Measurements from ENCODE around the gene OPCML.

OPCML gene

GRCh38 chr11:132520199-132520598, 1012.1 kb downstream of the OPCML start:
- no peak for FAIRE-seq

- FAIRE-seq, result no peak
Measured at GRCh38 chr11:132519241-132519815, 1013.0 kb downstream of the OPCML start.

GRCh38 chr11:132504501-132505041, 1027.7 kb downstream of the OPCML start:
- FAIRE-seq, result no peak

GRCh38 chr11:132501356-132501755, 1030.9 kb downstream of the OPCML start:
- no peak for FAIRE-seq

GRCh38 chr11:132499661-132500060, 1032.6 kb downstream of the OPCML start:
- FAIRE-seq, result no peak

- no peak for FAIRE-seq
Measured at GRCh38 chr11:132496341-132496740, 1036.0 kb downstream of the OPCML start.

- FAIRE-seq, result no peak
Measured at GRCh38 chr11:132493801-132494200, 1038.5 kb downstream of the OPCML start.

- no peak for FAIRE-seq
Measured at GRCh38 chr11:132490978-132491377, 1041.3 kb downstream of the OPCML start.

- no peak for FAIRE-seq
Measured at GRCh38 chr11:132486060-132486459, 1046.2 kb downstream of the OPCML start.

- no peak for FAIRE-seq
Measured at GRCh38 chr11:132475026-132475425, 1057.3 kb downstream of the OPCML start.

- peak; percentile 76 for FAIRE-seq
Measured at GRCh38 chr11:132472411-132473172, 1059.7 kb downstream of the OPCML start.

- FAIRE-seq, result no peak
Measured at GRCh38 chr11:132471466-132471865, 1060.8 kb downstream of the OPCML start.

GRCh38 chr11:132466983-132467382, 1065.3 kb downstream of the OPCML start:
- no peak for FAIRE-seq

- FAIRE-seq, result no peak
Measured at GRCh38 chr11:132464939-132465338, 1067.4 kb downstream of the OPCML start.

- no peak for FAIRE-seq
Measured at GRCh38 chr11:132464003-132464342, 1068.3 kb downstream of the OPCML start.

GRCh38 chr11:132463295-132464002, 1068.9 kb downstream of the OPCML start:
- no peak for FAIRE-seq

- FAIRE-seq, result no peak
Measured at GRCh38 chr11:132459736-132460135, 1072.6 kb downstream of the OPCML start.

GRCh38 chr11:132457445-132457844, 1074.9 kb downstream of the OPCML start:
- no peak for FAIRE-seq

GRCh38 chr11:132456751-132457328, 1075.5 kb downstream of the OPCML start:
- FAIRE-seq, result no peak

- no peak for FAIRE-seq
Measured at GRCh38 chr11:132455044-132455443, 1077.3 kb downstream of the OPCML start.

GRCh38 chr11:132453406-132453805, 1078.9 kb downstream of the OPCML start:
- no peak for FAIRE-seq

GRCh38 chr11:132452616-132453015, 1079.7 kb downstream of the OPCML start:
- FAIRE-seq, result no peak

GRCh38 chr11:132451942-132452601, 1080.2 kb downstream of the OPCML start:
- FAIRE-seq, result no peak
